Measurements from ENCODE around the gene CNTN1. TPM values are rescaled to one million over a fixed set of nuclear protein-coding genes. Genes with fewer than 3 reads are reported as not detected.

The CNTN1 gene
- total RNA-seq, 4 donors from 2014 or later, result 0.40 to 3.9 (median 0.68) TPM

DNA sequence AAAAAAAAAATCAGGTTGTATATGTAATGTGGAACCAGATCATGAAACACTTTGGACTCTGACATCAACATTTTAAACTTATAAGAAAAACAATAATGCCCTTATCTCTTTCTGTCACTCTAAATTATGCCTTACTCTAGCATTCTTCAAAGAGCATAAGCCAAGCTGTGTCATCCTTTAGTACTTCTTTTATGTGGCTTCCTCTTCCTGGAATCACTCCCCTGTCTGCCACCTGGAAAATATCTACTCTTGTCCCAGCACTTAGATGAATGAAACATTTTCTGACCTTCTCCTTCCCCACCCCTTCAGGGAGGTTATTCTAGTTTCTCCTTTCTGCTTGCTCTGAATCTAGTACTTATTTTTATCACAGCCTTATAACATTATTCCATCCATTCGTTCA is 101.2 kb downstream of the CNTN1 start:
- Histone ChIP-seq H3K9me3 (no peaks in the 10 kb centered on the region), H3K27me3 (no peaks in the 10 kb centered on the region), H3K36me3 (no peaks in the 10 kb centered on the region), H3K27ac (no peak overlapping the region), H3K4me3 (no peak overlapping the region), H3K4me1 (no peaks in the 10 kb centered on the region)
- DNase-seq, result no peak
- TF ChIP-seq CTCF (IDR thresholded peaks at IDR 0.05), result no peak
- TF ChIP-seq POLR2A (IDR thresholded peaks at IDR 0.05), result no peak

DNA sequence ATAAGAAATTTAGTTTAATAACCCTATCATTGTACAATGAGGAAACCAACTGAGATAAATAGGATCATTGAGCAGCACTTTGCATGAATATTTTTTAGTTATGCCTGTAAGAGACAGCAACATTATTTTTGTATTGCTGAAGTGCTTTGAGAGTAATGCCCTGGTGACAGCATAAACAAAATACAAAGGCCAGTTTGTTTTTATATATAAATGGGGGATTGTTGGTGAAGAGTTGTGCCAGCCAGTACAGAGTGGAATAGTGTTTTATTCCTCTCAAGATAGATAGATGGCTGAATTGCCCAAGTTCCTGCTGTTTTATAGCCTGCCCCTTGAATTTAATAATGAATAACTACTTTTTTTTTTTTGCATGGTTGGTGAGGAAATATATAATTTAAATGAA is 101.8 kb downstream of the CNTN1 start:
- Histone ChIP-seq H3K4me3 (no peak overlapping the region), H3K4me1 (no peaks in the 10 kb centered on the region), H3K9me3 (no peaks in the 10 kb centered on the region), H3K27ac (no peak overlapping the region), H3K36me3 (no peaks in the 10 kb centered on the region), H3K27me3 (no peaks in the 10 kb centered on the region)
- DNase-seq, result no peak
- TF ChIP-seq POLR2A (IDR thresholded peaks at IDR 0.05), result no peak
- no peak for TF ChIP-seq CTCF (IDR thresholded peaks at IDR 0.05)

DNA sequence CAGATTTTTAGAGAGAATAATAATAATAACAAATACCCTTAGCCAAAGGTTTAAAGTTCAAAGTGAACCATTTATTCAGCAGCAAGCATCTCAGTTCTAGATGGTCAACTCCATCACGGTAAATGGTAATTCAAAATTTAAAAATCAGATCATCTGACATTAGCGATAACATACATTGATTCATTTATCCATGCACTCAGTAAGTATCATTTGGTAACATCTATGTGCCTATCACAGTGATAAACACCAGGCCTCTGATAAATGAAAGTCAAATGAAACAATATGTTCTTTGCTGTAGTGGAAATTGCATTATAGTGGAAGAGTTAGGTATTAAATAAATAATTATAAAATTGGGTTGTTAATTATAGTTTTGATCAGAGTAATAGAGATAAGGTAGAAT is 108.8 kb downstream of the CNTN1 start:
- no peak for DNase-seq
- no peaks in the 10 kb centered on the region for H3K4me1 ChIP-seq
- H3K36me3 ChIP-seq, result no peaks in the 10 kb centered on the region
- TF ChIP-seq POLR2A (IDR thresholded peaks at IDR 0.05) (no peak), CTCF (IDR thresholded peaks at IDR 0.05) (no peak)
- no peak overlapping the region for H3K27ac ChIP-seq
- no peak overlapping the region for H3K4me3 ChIP-seq
- no peaks in the 10 kb centered on the region for H3K9me3 ChIP-seq
- H3K27me3 ChIP-seq, result no peaks in the 10 kb centered on the region

DNA sequence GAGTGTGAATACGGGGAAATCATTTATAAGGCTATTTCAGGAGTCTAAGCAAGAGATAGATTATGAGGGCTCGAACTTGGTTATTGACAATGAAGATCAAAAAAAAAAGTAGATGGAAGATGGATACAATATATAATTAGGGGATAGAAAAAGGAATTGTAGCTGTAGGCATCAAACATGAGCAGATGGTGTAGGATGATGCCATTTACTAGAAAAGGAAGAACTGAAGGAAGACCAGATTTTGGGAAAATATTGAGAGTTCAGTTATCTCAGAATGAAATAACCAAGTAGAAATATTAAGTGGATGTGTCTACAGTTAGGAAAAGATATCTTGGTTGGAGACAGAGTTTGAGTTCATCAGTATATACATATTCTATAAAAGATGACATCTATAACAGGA is 109.6 kb downstream of the CNTN1 start:
- H3K4me3 ChIP-seq, result no peak overlapping the region
- no peak overlapping the region for H3K27ac ChIP-seq
- no peaks in the 10 kb centered on the region for H3K36me3 ChIP-seq
- TF ChIP-seq CTCF (IDR thresholded peaks at IDR 0.05), result no peak
- TF ChIP-seq POLR2A (IDR thresholded peaks at IDR 0.05), result no peak
- H3K9me3 ChIP-seq, result no peaks in the 10 kb centered on the region
- no peak for DNase-seq
- H3K4me1 ChIP-seq, result no peaks in the 10 kb centered on the region
- H3K27me3 ChIP-seq, result no peaks in the 10 kb centered on the region

GRCh38 chr12:40802656-40803055 is 110.4 kb downstream of the CNTN1 start:
- no peaks in the 10 kb centered on the region for H3K9me3 ChIP-seq
- no peaks in the 10 kb centered on the region for H3K27me3 ChIP-seq
- no peak overlapping the region for H3K4me3 ChIP-seq
- no peaks in the 10 kb centered on the region for H3K36me3 ChIP-seq
- no peak for DNase-seq
- H3K27ac ChIP-seq, result no peak overlapping the region
- H3K4me1 ChIP-seq, result no peaks in the 10 kb centered on the region
- TF ChIP-seq POLR2A (IDR thresholded peaks at IDR 0.05), result no peak
- TF ChIP-seq CTCF (IDR thresholded peaks at IDR 0.05), result no peak

GRCh38 chr12:40819436-40820108 is 127.3 kb downstream of the CNTN1 start:
- Histone ChIP-seq H3K27me3 (no peaks in the 10 kb centered on the region), H3K4me3 (no peak overlapping the region), H3K36me3 (no peaks in the 10 kb centered on the region), H3K4me1 (no peaks in the 10 kb centered on the region), H3K27ac (no peak overlapping the region), H3K9me3 (no peaks in the 10 kb centered on the region)
- peak in 1 of 3 donors; percentile 43 for DNase-seq
- TF ChIP-seq CTCF (IDR thresholded peaks at IDR 0.05) (no peak), POLR2A (IDR thresholded peaks at IDR 0.05) (no peak)

Measured in Peyer's patch (tissue), 4 donors.